ENCODE data around the gene ATP10A.
"Not testable (repeated sequence)": the region's sequence is repeated elsewhere in the genome, so short reads cannot be mapped to it uniquely, and the experiment has no call there.

Gene ATP10A

GRCh38 chr15:25886498-25887140, 23.5 kb upstream of the ATP10A start:
- no peak for DNase-seq

DNA sequence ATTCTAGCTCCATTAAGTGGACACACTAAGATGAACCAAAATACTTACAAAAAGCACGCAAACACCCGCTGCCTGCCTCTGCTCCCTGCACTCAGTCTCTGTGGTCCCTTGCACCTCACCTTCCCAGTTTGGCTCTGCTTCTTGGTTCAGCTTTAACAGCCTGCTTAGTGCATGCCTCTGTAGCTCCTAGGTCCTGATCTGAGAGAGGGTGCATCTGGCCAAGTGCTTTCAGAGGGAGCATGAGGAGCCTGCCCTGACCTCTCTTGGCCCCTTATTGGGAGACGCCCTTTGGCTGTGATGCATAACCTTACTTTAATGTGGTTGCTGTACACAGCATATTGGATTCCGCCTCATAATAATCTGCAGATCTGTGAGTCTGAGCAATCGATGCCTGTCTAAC, 21.2 kb upstream of the ATP10A start:
- no peak for DNase-seq

DNA sequence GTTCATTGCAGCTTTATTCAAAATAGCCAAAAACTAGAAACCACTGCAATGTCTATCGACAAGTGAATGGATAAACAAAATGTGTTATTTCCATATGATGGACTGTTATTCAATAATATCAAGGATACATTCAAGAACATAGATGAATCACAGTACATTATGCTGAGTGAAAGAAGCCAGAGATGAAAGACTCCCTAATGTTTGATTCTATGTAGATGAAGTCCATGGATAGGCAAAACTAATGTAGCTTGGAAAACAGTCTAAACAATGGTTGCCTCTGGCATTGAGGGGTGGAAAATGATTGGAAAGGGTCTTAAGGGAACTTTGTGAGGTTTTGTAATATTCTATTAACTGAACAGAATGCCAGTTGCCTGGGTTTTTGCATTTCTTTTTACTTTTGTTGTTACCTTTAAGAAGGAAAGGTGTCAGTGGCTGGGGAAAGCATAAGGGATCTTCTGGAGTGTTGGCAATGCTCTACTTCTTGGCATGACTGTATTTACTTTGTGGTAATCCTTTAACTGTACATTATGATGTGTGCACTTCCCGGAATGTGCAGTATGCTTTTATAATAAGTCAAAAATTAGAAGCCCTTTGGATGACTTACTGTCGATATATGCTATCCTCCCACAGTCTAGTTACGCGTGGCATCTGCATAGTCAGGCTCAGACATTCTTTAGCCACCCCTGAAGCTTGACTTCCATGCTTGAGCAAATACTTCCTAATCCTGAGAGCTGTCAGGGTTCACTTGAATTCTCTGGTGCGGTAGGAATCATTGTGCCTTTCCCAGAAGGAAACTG, 20.5 kb upstream of the ATP10A start:
- DNase-seq, result no peak

DNA sequence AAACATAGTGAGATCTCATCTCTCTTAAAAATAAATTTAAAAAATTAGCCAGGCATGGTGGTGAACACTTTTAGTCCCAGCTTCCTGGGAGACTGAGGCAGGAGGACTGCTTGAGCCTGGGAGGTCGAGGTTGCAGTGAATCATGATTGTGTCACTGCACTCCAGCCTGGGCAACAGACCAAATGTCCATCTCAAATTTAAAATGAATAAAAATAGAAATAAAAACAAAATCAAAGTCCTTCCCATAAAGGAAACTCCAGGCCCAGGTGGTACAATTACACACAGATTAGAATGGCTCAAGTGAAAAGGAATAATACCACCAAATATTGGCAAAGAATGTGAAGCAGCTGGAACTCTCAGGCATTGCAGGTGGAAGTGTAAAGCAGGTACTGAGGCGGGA, 19.3 kb upstream of the ATP10A start:
- DNase-seq, result no peak

GRCh38 chr15:25880877-25881276, 17.8 kb upstream of the ATP10A start:
- not testable (repeated sequence) for DNase-seq

- no peak for DNase-seq
These were observed 17.3 kb upstream of the ATP10A start for GRCh38 chr15:25880411-25880810.

GRCh38 chr15:25879438-25879837, 16.3 kb upstream of the ATP10A start:
- no peak for DNase-seq

GRCh38 chr15:25877681-25878080, 14.6 kb upstream of the ATP10A start:
- no peak for DNase-seq

DNA sequence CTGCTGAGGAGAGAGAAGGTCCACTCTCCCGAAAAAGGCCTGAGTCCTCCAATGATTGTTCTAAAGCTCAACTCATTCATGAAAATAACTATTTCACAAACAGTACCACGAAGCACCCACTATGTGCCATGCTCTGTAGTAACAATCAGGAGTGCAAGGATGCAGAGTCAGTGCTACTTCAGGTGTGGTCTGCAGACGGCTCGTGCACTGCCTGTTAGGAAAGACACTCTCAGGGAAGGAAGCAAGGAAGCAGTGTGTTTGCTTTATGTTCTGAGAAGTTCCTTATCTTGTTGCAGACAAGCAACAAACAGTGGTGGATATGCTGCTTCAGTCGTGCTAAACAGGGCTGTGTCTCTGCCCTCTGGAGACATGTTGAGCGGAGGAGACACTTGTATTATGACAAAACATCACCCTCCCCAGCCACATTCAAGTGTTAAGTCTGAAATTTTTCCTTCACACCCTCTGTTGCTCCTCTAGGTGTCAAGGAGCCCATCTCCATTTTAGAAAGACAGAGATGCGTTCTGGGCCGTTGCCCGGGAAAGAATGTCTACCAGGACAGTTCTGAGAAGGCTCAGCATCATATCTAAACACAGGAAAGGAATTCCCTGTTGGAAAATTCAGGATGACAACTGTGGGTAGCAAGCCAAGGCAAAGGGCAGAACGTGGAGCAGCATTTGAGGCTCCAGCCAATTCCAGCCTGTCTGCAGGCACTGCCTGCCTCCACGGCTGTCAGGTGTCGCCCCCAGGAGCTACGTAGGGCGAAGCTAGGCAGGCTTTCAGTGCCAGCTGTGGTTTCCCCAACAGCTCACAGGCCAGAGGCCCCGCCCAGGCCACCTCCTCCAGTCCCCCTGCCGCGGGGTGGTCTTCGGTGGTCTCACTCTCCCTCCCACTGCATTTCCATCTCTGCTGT, 13.4 kb upstream of the ATP10A start:
- no peak for DNase-seq

GRCh38 chr15:25875566-25875965, 12.4 kb upstream of the ATP10A start:
- no peak for DNase-seq

GRCh38 chr15:25874379-25874778, 11.3 kb upstream of the ATP10A start:
- DNase-seq, result no peak

DNA sequence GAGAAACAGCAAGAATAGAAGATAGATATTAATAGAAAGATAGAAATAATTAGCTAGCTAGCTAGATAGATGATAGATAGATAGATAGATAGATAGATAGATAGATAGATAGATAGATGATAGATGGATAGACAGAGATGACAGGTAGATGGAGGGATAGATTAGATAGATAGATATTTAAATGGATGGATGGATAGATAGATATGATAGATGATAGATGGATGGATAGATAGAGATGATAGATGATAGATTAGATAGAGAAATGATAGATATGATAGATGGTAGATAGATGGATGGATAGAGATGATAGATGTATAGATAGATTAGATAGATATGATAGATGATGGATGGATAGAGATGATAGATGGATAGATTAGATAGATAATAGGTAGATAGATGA, 8.3 kb upstream of the ATP10A start:
- DNase-seq, result no peak

- DNase-seq, result no peak
These were observed 7.8 kb upstream of the ATP10A start for GRCh38 chr15:25870938-25871337.

DNA sequence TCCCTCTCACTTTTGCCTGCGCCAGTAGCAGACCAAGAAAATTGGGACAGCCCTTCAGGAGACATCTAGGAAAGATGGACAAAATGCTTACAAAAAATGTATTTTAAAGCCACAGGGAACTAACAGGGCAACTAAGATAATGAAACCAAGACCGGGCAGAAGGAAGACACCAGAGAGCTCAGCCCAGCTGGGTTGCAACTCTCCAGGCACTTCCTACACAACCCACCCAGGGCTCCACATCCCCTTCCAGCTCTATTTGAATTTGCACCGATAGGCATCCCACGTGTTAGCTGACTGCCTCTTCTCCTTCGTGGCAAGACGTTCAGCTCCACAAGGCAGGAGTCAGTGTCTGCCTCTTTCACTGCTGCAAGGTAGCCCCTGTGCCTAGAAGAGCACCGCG, 6.6 kb upstream of the ATP10A start:
- no peak for DNase-seq

DNA sequence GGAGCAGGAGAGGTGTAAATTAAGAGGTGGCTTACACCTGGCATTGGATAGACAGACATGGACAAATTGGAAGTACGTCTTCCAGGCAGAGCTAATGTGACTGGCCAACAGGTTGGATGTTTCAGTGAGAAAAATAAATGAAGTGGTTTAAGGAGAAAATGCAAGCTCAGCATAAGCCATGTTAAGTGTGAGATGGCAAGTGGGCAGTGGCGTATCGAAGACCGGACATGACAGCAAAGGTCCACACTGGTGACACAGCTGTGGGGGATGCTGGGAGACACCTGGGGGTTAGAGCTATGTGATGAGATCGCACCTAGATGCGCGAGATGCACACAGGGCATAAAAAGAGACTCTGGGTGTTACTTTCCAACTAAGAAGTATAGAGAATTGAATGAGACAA, 3.7 kb upstream of the ATP10A start:
- DNase-seq, result no peak

GRCh38 chr15:25866251-25866650, 3.1 kb upstream of the ATP10A start:
- no peak for DNase-seq

GRCh38 chr15:25864966-25865365, 1.8 kb upstream of the ATP10A start:
- no peak for DNase-seq

DNA sequence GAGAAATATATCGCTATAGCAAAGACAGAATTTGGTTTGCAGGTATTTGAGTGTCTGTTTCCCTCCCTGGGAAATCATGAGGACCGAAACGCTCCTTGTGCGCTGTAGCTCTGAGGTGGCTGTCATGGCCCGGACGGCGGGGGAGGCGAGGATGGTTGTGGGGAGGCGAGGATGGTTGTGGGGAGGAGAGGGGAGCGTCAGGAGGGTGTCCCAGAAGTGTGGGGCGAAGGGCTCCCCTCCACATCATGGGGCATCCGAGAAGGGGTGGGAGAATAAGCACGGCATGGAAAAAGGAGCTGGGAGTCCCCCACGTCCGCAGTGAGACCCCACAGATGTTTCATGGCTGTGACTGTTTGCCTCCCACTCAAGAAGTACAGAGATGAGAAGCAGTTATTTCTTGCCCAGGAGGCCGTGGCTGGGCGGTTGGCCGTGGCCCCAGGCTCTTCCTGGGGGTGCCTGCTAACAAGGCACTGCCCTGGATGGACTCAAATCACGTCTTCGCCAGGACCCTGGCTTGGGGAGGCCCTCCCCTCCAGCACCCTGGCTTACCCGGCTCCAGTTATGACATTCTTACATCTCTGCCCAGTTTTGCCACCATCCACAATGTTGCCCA, 947 bp upstream of the ATP10A start:
- DNase-seq, result no peak

DNA sequence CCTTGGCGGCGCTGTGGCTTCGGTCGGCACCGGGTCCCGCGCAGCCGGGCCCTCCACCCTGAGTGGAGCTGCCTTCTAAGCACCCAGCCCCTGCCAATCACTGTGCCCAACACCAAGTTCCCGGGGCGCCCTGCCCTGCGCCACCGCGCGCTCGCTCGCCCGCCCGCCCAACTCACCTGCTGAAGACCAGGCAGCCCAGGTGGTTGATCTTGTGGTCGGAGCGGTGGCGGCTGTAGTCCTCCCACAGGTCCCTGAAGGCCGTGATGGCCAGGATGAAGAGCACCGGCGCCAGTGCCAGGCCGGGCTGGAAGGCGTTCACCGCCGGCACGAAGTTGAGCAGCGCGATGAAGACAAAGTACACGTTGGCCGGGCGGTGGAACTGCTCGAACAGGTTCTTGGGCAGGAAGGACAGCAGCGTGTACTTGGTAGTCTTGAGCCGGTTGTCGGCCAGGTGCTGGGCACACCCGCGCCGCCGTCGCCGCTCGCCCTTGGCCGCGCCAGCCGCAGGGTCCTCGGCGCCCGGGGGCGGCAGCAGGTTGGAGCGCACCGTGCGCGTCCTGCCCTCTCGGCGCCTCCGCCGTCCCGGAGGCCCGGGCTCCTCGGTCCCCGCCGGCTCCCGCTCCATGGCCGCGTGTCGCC, 536 bp downstream of the ATP10A start:
- no peak for DNase-seq

DNA sequence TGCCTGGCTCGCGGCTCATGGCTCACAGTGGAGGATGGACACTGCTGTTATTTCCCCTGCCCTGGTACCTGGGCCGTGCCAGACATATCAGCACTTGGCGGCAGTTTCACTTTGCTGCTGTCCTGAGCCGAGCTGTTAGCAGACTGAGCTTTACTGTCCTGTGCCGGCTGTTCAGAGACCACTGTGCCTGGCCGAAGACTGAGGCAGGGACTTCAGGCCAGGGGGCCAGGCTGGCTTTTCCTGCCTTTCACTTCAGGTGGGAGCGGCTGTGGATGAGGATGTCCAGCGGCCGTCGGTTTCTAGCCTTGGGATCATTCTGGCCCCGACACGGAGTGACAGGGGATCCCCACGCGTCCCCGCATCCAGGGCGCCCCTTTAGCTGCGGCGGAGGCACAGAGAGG, 1.1 kb downstream of the ATP10A start:
- DNase-seq, result no peak

All from anterior cingulate cortex (tissue), 58 donors.